HCT116 (cell line): ENCODE data around the gene ATP8A2. TPM values are rescaled to one million over a fixed set of nuclear protein-coding genes. Genes with fewer than 3 reads are reported as not detected.

Source experiments
- ATAC-seq: fragments of 200-7000 bp; cut with Tn5 transposase; 2 replicates; pipeline ENCODE4 v1.9.1; 2020; ENCODE audit warnings: mild to moderate bottlenecking, moderate library complexity
- BruUV-seq: library from RNA; stranded (reverse); fragments of 400-500 nt; replicated peaks from 2 replicates; lab custom pipeline; 2021; lab: Mats Ljungman, UMichigan
- CTCF ChIA-PET: fragments of 300-600 bp; sonication (Branson Sonifier 250); formaldehyde crosslinking; loops from one replicate; lab custom pipeline; 2021; ENCODE audit warnings: antibody characterized with exemption; lab: Charles Lee
- POLR2A ChIA-PET: fragments of 300-600, 350-600 bp; sonication (Branson Sonifier 250); formaldehyde crosslinking; loops from one replicate; lab custom pipeline; 2021; ENCODE audit warnings: antibody characterized with exemption; lab: Charles Lee
- RAD21 ChIA-PET, 2 experiments: fragments of 300-600 bp; sonication (Branson Sonifier 250); formaldehyde crosslinking; loops; one replicate each; lab custom pipeline; 2023; ENCODE audit warnings: low total read pairs in 2 of 2; ENCODE audit not compliant: uncharacterized antibody in 2 of 2, unreplicated experiment in 2 of 2, low non-redundant PET in 1 of 2; lab: Charles Lee
- DNase-seq: peaks from one replicate; pipeline ENCODE4 v3.0.0-alpha.2; 2010; ENCODE audit warnings: low read depth, low spot score
- H2AFZ ChIP-seq: fragments of 200-600 bp; shearing (Covaris generic), sonication (generic); 2 replicates; pipeline ENCODE4 v1.6.1; 2017; ENCODE audit warnings: low read depth, mixed run types, mixed read lengths, antibody characterized with exemption, low read length; ENCODE audit not compliant: poor library complexity, severe bottlenecking
- H3K27ac ChIP-seq: 2 replicates; pipeline ENCODE4 v1.5.1; 2012; ENCODE audit warnings: low read depth, low read length
- H3K27me3 ChIP-seq: fragments of 200-600 bp; sonication (generic); 2 replicates; pipeline ENCODE4 v1.6.1; 2016; ENCODE audit warnings: mixed run types, low read length, mixed read lengths; ENCODE audit not compliant: insufficient read depth
- H3K36me3 ChIP-seq, 2 experiments: fragments of 200-500 bp in 1 of 2; fragments of 200-600 bp in 1 of 2; sonication (Bioruptor generic) in 1 of 2; sonication (generic) in 1 of 2; 2 replicates each; pipeline versions ENCODE4 v1.5.1 to v1.6.1; 2014 to 2016; ENCODE audit warnings: low read length in 2 of 2, inconsistent platforms in 1 of 2, mixed read lengths in 1 of 2, mixed run types in 1 of 2; ENCODE audit not compliant: insufficient read depth in 2 of 2, control insufficient read depth in 1 of 2
- H3K4me1 ChIP-seq, 2 experiments: fragments of 200-600 bp in 1 of 2; sonication (generic) in 1 of 2; 2 replicates each; pipeline versions ENCODE4 v1.5.1 to v1.6.1; 2012 to 2017; ENCODE audit warnings: low read length in 2 of 2, inconsistent platforms in 1 of 2, mild to moderate bottlenecking in 1 of 2, mixed read lengths in 1 of 2, mixed run types in 1 of 2, moderate library complexity in 1 of 2; ENCODE audit not compliant: insufficient read depth in 2 of 2, control insufficient read depth in 1 of 2
- H3K4me2 ChIP-seq: fragments of 200-600 bp; sonication (generic); 2 replicates; pipeline ENCODE4 v1.6.1; 2017; ENCODE audit warnings: mixed run types, low read length, mixed read lengths
- H3K4me3 ChIP-seq, 2 experiments: fragments of 200-600 bp in 1 of 2; sonication (generic) in 1 of 2; replicated peaks in 1 of 2; 2 replicates each; pipeline ENCODE4 v1.5.1; 2011 to 2016; ENCODE audit warnings: low read length in 2 of 2, control low read depth in 1 of 2, low read depth in 1 of 2, mild to moderate bottlenecking in 1 of 2, mixed read lengths in 1 of 2, mixed run types in 1 of 2
- H3K79me2 ChIP-seq: fragments of 200-600 bp; sonication (generic); 2 replicates; pipeline ENCODE4 v1.6.1; 2017; ENCODE audit warnings: mild to moderate bottlenecking, mixed run types, low read length, moderate library complexity, mixed read lengths; ENCODE audit not compliant: insufficient read depth
- H3K9ac ChIP-seq: fragments of 200-600 bp; sonication (generic); 2 replicates; pipeline ENCODE4 v1.6.1; 2016; ENCODE audit warnings: low read length, mixed read lengths
- H3K9me2 ChIP-seq: fragments of 200-600 bp; sonication (generic), shearing (Covaris generic); 2 replicates; pipeline ENCODE4 v1.6.1; 2017; ENCODE audit warnings: mixed run types, mild to moderate bottlenecking, moderate library complexity; ENCODE audit not compliant: insufficient read depth
- H3K9me3 ChIP-seq, 2 experiments: fragments of 200-500 bp in 1 of 2; fragments of 200-600 bp in 1 of 2; sonication (Bioruptor generic) in 1 of 2; sonication (generic) in 1 of 2; 2 replicates each; pipeline ENCODE4 v1.6.1; 2014 to 2017; ENCODE audit warnings: low read length in 2 of 2, mixed read lengths in 2 of 2, inconsistent platforms in 1 of 2, low read depth in 1 of 2, mild to moderate bottlenecking in 1 of 2, mixed run types in 1 of 2, moderate library complexity in 1 of 2; ENCODE audit not compliant: control insufficient read depth in 1 of 2, insufficient read depth in 1 of 2
- H4K20me1 ChIP-seq: fragments of 200-600 bp; sonication (generic), shearing (Covaris generic); 2 replicates; pipeline ENCODE4 v1.6.1; 2017; ENCODE audit warnings: mixed run types, mild to moderate bottlenecking, moderate library complexity; ENCODE audit not compliant: insufficient read depth
- ATF3 ChIP-seq: IDR thresholded peaks from 2 replicates; pipeline ENCODE4 v1.6.1; 2012
- CBX3 ChIP-seq: IDR thresholded peaks from 2 replicates; pipeline ENCODE4 v1.6.1; 2012; ENCODE audit warnings: low read depth
- CEBPB ChIP-seq: IDR thresholded peaks from 2 replicates; pipeline ENCODE4 v1.6.1; 2012; ENCODE audit warnings: low read depth
- ELF1 ChIP-seq: IDR thresholded peaks from 2 replicates; pipeline ENCODE4 v1.6.1; 2012; ENCODE audit warnings: low read depth, borderline replicate concordance
- EZH2phosphoT487 ChIP-seq: fragments of 200-600 bp; IDR thresholded peaks from 2 replicates; pipeline ENCODE4 v1.6.1; 2018; ENCODE audit warnings: antibody characterized with exemption, borderline replicate concordance
- FOSL1 ChIP-seq: IDR thresholded peaks from 2 replicates; pipeline ENCODE4 v1.6.1; 2012; ENCODE audit warnings: low read depth
- JUND ChIP-seq: IDR thresholded peaks from 2 replicates; pipeline ENCODE4 v1.6.1; 2012
- MAX ChIP-seq: IDR thresholded peaks from 2 replicates; pipeline ENCODE4 v1.6.1; 2012
- POLR2A ChIP-seq: IDR thresholded peaks from 2 replicates; pipeline ENCODE4 v1.7.0; 2011; ENCODE audit warnings: borderline replicate concordance; ENCODE audit not compliant: insufficient read depth, insufficient read length; ENCODE audit errors: extremely low read depth
- RAD21 ChIP-seq: IDR thresholded peaks from 2 replicates; pipeline ENCODE4 v1.6.1; 2012; ENCODE audit warnings: low read depth, mild to moderate bottlenecking
- SIN3A ChIP-seq: IDR thresholded peaks from 2 replicates; pipeline ENCODE4 v1.6.1; 2012; ENCODE audit warnings: low read depth
- SP1 ChIP-seq: IDR thresholded peaks from 2 replicates; pipeline ENCODE4 v1.6.1; 2012; ENCODE audit warnings: low read depth
- SRF ChIP-seq: IDR thresholded peaks from 2 replicates; pipeline ENCODE4 v1.6.1; 2012; ENCODE audit warnings: low read depth
- ZBTB33 ChIP-seq: IDR thresholded peaks from 2 replicates; pipeline ENCODE4 v1.6.1; 2011; ENCODE audit warnings: mild to moderate bottlenecking, low read length, moderate library complexity; ENCODE audit not compliant: insufficient replicate concordance; ENCODE audit errors: extremely low read depth
- intact Hi-C: fragments of 100-400 bp; cut with micrococcal nuclease; formaldehyde crosslinking; loops from 2 replicates; pipeline ENCODE4 v1.10.0; 2022
- total RNA-seq: library from RNA; stranded (reverse); gene quantifications from one replicate; pipeline ENCODE4 v1.2.1, GENCODE V29; 2021; ENCODE audit not compliant: unreplicated experiment

ATP8A2 gene
- total RNA-seq, 1 experiment from 2014 or later, result not detected

- DNase-seq (no peak), ATAC-seq (no peak)
- Histone ChIP-seq H3K27me3 (peaks cover 66% of the 10 kb centered on the region), H3K27ac (no peak overlapping the region), H4K20me1 (no peaks in the 10 kb centered on the region), H3K4me2 (no peak overlapping the region), H3K79me2 (no peaks in the 10 kb centered on the region), H3K9ac (no peak overlapping the region), H3K4me1 (no peaks in the 10 kb centered on the region), H3K4me3 (no peak overlapping the region), H2AFZ (no peak overlapping the region), H3K9me3 (no peaks in the 10 kb centered on the region), H3K9me2 (no peaks in the 10 kb centered on the region), H3K36me3 (no peaks in the 10 kb centered on the region)
- intact Hi-C loops, result no loop called here
- no peak for TF ChIP-seq CEBPB
- no peak for TF ChIP-seq SP1
- no peak for TF ChIP-seq FOSL1
- TF ChIP-seq ATF3, result no peak
- TF ChIP-seq SRF, result no peak
- TF ChIP-seq CBX3, result no peak
- TF ChIP-seq ZBTB33, result no peak
- TF ChIP-seq JUND, result no peak
- TF ChIP-seq POLR2A, result no peak
- TF ChIP-seq SIN3A, result no peak
- TF ChIP-seq EZH2phosphoT487, result no peak
- no peak for TF ChIP-seq ELF1
- no peak for TF ChIP-seq MAX
- no peak for TF ChIP-seq RAD21
- ChIA-PET RAD21 (no interaction called here), CTCF (no interaction called here), POLR2A (no interaction called here)
- BruUV-seq, result no TSS peak
These were observed 646.3 kb downstream of the ATP8A2 start for GRCh38 chr13:26017932-26018665.
